Right cardiac atrium (tissue), 5 donors: ENCODE results near the gene CRB3. TPM values are rescaled to one million over a fixed set of nuclear protein-coding genes. Genes with fewer than 3 reads are reported as not detected.

ENCODE experiments used
- ATAC-seq, 2 donors: fragments of 200-7000 bp; cut with Tn5 transposase; one replicate each; pipeline versions ENCODE4 v1.8.0 to v1.9.1; 2020; ENCODE audit warnings: moderate library complexity in 2 of 2, mild to moderate bottlenecking in 1 of 2
- DNase-seq, 3 donors: peaks; one replicate each; pipeline ENCODE4 v3.0.0-alpha.2; 2020
- H3K27ac ChIP-seq: one replicate; pipeline ENCODE4 v1.5.1; 2013; ENCODE audit warnings: mild to moderate bottlenecking, low read length, control low read depth, moderate library complexity
- H3K27me3 ChIP-seq: one replicate; pipeline ENCODE4 v1.6.1; 2013; ENCODE audit not compliant: control insufficient read depth, insufficient read depth
- H3K4me1 ChIP-seq: one replicate; pipeline ENCODE4 v1.6.1; 2013; ENCODE audit warnings: low read length; ENCODE audit not compliant: control insufficient read depth, insufficient read depth
- H3K4me3 ChIP-seq: one replicate; pipeline ENCODE4 v1.5.1; 2013; ENCODE audit warnings: low read length, control low read depth
- H3K9me3 ChIP-seq: one replicate; pipeline ENCODE4 v1.6.1; 2013; ENCODE audit warnings: low read length; ENCODE audit not compliant: control insufficient read depth
- WGBS: extraction: QIAGEN DNeasy Blood & Tissue Kit; methylation state at CpG from one replicate; pipeline ENCODE4 v1.1.7; 2013; 5-methylcytosine and 5-hydroxymethylcytosine counted together
- intact Hi-C, 4 donors: fragments of 100-400 bp; cut with DNase I; formaldehyde crosslinking; loops; one replicate each; pipeline versions ENCODE4 v1.11.0 to v1.14.0; 2022 to 2023
- polyA plus RNA-seq: library from polyadenylated mRNA; stranded (reverse); fragments of 200-250 nt; gene quantifications from one replicate; pipeline ENCODE4 v1.2.3, GENCODE V29; 2013
- total RNA-seq, 4 donors: library from RNA; stranded (reverse); fragmentation: NEBNext Ultra II Directional; extraction: Animal tissue kit (Norgen Biotek cat#: 25700); gene quantifications; one replicate each; pipeline ENCODE4 v1.2.1, GENCODE V29; 2021
- donor health status: healthy with polysubstance abuse.
- donor health status: DM: no; HTN: yes; CAD: no.
- donor health status: DM: no; HTN: no; CAD: no.
- donor health status: DM: no; HTN: yes; CAD: no; lungs with severe emphysema.
- donor health status: DM: yes; HTN: yes; CAD: no.

Gene CRB3
- total and polyA plus RNA-seq, 5 donors: 0.11 TPM; not detected in 4

- H3K27me3 ChIP-seq: no peaks in the 10 kb centered on the region
- no peak overlapping the region for H3K27ac ChIP-seq
- H3K4me1 ChIP-seq: no peaks in the 10 kb centered on the region
- intact Hi-C loops: no loop called here
- no peak overlapping the region for H3K4me3 ChIP-seq
- whole genome bisulfite sequencing: 89% methylated on average over 4 of the region's 4 CpGs
- ATAC-seq (no peak), DNase-seq (no peak)
- H3K9me3 ChIP-seq: no peaks in the 10 kb centered on the region
These were observed 24.3 kb upstream of the CRB3 start for GRCh38 chr19:6439743-6440142.

DNA sequence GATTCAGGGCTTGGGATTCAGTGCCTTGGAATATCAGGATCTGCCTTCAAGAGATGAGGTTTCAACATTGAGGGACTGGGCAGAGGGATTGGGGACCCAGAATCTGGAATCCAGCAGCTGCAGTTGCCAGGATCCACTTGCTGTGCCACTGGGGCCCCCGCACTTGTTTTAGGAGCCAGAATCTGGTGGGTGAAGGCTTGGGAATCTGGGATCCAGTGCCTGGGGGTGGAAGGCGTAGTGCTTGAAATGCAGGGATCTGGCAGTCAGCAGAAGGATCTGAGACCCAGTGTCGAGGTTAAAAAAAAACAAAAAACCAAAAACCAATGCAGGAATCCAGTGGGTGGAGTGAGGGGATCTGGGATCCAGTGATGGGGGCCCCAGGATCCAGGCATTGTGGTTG is 23.2 kb upstream of the CRB3 start:
- no peak overlapping the region for H3K4me3 ChIP-seq
- no peaks in the 10 kb centered on the region for H3K9me3 ChIP-seq
- intact Hi-C loops: no loop called here
- H3K27me3 ChIP-seq: no peaks in the 10 kb centered on the region
- DNase-seq: no peak
- H3K4me1 ChIP-seq: no peaks in the 10 kb centered on the region
- 83% methylated on average over 3 of the region's 3 CpGs for WGBS
- H3K27ac ChIP-seq: no peak overlapping the region
- ATAC-seq: no peak

GRCh38 chr19:6442087-6442688 is 21.9 kb upstream of the CRB3 start:
- DNase-seq: no peak
- 82% methylated on average over 13 of the region's 13 CpGs for WGBS
- no peaks in the 10 kb centered on the region for H3K4me1 ChIP-seq

DNA sequence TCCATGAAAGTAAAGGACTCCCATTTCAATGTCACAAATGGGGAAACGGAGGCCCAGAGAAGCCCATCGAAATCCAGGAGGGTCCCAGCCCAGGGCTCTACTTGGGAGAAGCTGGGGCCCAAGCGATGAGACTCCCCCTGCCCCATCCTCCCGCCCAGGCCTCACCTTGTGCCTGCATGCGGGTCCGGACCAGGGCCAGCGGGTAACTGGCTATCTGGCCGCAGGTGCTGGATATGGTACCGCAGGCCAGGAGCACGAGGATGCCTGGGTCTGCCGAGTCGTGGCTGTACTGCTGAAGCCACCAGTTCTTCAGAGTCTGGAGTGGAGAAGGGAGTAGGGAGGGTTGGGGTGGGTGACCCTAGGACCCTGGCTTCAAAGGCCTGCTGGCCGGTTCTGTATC is 20.1 kb upstream of the CRB3 start:
- intact Hi-C loops: no loop called here
- Histone ChIP-seq H3K27me3 (no peaks in the 10 kb centered on the region), H3K9me3 (no peaks in the 10 kb centered on the region), H3K27ac (no peak overlapping the region), H3K4me1 (no peaks in the 10 kb centered on the region), H3K4me3 (no peak overlapping the region)
- DNase-seq: peak in 1 of 3 donors; percentile 37
- WGBS: 89% methylated on average over 13 of the region's 13 CpGs
- ATAC-seq: no peak

More at GRCh38 chr19:6442087-6442688, 21.9 kb upstream of the CRB3 start:
- Histone ChIP-seq H3K27ac (no peak overlapping the region), H3K4me3 (no peak overlapping the region), H3K27me3 (no peaks in the 10 kb centered on the region), H3K9me3 (no peaks in the 10 kb centered on the region)
- intact Hi-C loops: no loop called here
- no peak for ATAC-seq

GRCh38 chr19:6446452-6446851 is 17.6 kb upstream of the CRB3 start:
- Histone ChIP-seq H3K27ac (no peak overlapping the region), H3K4me1 (no peaks in the 10 kb centered on the region), H3K9me3 (no peaks in the 10 kb centered on the region), H3K27me3 (no peaks in the 10 kb centered on the region), H3K4me3 (no peak overlapping the region)
- no peak for ATAC-seq
- DNase-seq: no peak
- intact Hi-C loops: no loop called here
- WGBS: 96% methylated on average over 3 of the region's 3 CpGs

DNA sequence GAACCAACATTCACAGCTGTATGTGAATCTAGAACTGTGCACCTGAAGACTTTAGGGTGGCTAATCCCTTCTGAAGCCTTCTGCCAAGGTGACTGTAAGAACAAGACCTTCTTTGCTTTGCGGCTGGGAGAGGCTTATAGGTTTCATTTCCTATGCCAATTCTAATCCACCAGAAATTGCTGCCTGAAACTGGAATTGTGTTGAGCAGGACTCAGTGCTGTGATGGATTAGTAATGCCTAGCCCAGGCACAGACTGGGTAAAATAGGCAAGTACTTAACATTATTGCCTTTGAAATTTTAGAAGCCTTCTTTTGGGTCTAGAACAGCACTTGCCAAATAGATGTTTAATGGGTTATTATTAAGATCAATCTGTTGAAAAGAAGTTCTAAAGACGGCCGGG is 16.0 kb upstream of the CRB3 start:
- no peaks in the 10 kb centered on the region for H3K4me1 ChIP-seq
- no peaks in the 10 kb centered on the region for H3K27me3 ChIP-seq
- H3K9me3 ChIP-seq: no peaks in the 10 kb centered on the region
- no peak overlapping the region for H3K4me3 ChIP-seq
- DNase-seq (no peak), ATAC-seq (no peak)
- intact Hi-C loops: no loop called here
- WGBS: 88% methylated on average over 3 of the region's 3 CpGs
- H3K27ac ChIP-seq: no peak overlapping the region

DNA sequence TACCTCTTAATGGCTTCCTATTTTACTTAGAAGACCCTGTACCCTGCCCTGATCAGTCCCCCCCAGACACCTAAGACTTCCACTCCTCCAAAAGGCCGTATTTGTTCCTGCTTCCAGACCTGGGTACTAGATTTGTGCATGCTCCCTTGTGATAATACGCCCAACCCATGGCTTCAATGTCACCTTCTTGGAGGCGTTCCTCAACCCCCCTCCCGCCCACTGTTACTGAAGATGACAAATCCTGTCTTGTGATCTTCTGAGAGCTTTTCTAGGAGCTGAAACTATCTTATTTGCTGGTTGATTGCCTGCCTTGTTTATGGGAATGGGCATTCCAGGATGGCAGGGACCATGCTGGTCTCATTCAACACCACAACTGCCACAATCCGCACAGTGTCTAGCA is 13.9 kb upstream of the CRB3 start:
- Histone ChIP-seq H3K4me3 (no peak overlapping the region), H3K27ac (no peak overlapping the region), H3K9me3 (no peaks in the 10 kb centered on the region), H3K4me1 (no peaks in the 10 kb centered on the region), H3K27me3 (no peaks in the 10 kb centered on the region)
- 97% methylated on average over 5 of the region's 5 CpGs for WGBS
- intact Hi-C loops: no loop called here
- ATAC-seq (no peak), DNase-seq (no peak)

GRCh38 chr19:6451583-6452222 is 12.4 kb upstream of the CRB3 start:
- Histone ChIP-seq H3K4me1 (no peaks in the 10 kb centered on the region), H3K9me3 (no peaks in the 10 kb centered on the region), H3K4me3 (no peak overlapping the region), H3K27me3 (no peaks in the 10 kb centered on the region), H3K27ac (no peak overlapping the region)
- 93% methylated on average over 7 of the region's 7 CpGs for WGBS
- intact Hi-C loops: no loop called here
- no peak for ATAC-seq
- no peak for DNase-seq

DNA sequence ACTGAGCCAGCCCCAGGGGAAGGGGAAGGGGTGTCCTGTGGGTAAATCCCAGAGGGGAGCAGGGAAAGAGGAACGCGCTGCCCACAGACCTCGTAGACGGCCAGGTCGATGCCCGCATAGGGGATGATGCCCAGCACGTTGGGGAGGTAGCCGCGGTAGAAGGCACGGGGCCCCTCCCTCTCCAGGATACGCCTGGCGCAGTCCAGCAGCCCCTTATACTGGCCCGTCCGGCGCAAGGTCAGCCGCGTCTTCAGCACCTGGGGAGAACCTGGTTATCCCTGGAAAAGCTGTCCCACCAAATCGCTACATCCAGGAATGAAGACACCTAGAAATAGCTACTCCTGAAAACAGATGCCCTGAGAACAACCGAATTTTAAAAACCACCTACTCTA is 11.9 kb upstream of the CRB3 start:
- ATAC-seq: no peak
- no peak overlapping the region for H3K27ac ChIP-seq
- intact Hi-C loops: no loop called here
- no peak for DNase-seq
- no peaks in the 10 kb centered on the region for H3K27me3 ChIP-seq
- H3K4me3 ChIP-seq: no peak overlapping the region
- 96% methylated on average over 19 of the region's 19 CpGs for WGBS
- no peaks in the 10 kb centered on the region for H3K9me3 ChIP-seq
- H3K4me1 ChIP-seq: no peaks in the 10 kb centered on the region

DNA sequence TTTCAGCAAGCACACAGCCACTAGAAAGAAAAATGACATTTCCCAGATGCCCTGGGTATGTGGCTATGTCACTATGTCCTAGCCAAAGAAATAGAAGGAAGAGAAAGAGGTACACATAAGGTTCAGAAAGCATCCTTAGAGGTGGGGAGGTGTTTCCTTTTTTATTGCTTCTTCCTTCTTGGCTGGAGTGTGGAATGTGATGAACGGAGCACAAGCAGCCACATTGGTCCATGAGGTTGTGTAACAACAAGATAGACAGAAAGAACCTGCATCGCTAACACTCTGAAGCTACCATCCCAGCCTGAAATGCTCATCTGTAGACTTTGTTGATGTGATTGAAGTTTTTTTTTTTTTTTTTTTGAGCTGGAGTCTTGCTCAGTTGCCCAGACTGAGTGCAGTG is 11.2 kb upstream of the CRB3 start:
- no peaks in the 10 kb centered on the region for H3K27me3 ChIP-seq
- 98% methylated on average over 2 of the region's 2 CpGs for WGBS
- no peak overlapping the region for H3K27ac ChIP-seq
- DNase-seq (no peak), ATAC-seq (no peak)
- intact Hi-C loops: no loop called here
- H3K4me1 ChIP-seq: no peaks in the 10 kb centered on the region
- no peak overlapping the region for H3K4me3 ChIP-seq
- no peaks in the 10 kb centered on the region for H3K9me3 ChIP-seq

- WGBS: 98% methylated on average over 11 of the region's 11 CpGs
These were observed 10.0 kb upstream of the CRB3 start for GRCh38 chr19:6453951-6454565.

More at GRCh38 chr19:6453951-6454565, 10.0 kb upstream of the CRB3 start:
- Histone ChIP-seq H3K9me3 (no peaks in the 10 kb centered on the region), H3K27ac (no peak overlapping the region), H3K27me3 (no peaks in the 10 kb centered on the region), H3K4me3 (no peak overlapping the region), H3K4me1 (no peaks in the 10 kb centered on the region)
- DNase-seq (no peak), ATAC-seq (no peak)
- intact Hi-C loops: no loop called here
